ENCODE data around the gene FOS.
"Not testable (repeated sequence)": the region's sequence is repeated elsewhere in the genome, so short reads cannot be mapped to it uniquely, and the experiment has no call there.

FOS gene

DNA sequence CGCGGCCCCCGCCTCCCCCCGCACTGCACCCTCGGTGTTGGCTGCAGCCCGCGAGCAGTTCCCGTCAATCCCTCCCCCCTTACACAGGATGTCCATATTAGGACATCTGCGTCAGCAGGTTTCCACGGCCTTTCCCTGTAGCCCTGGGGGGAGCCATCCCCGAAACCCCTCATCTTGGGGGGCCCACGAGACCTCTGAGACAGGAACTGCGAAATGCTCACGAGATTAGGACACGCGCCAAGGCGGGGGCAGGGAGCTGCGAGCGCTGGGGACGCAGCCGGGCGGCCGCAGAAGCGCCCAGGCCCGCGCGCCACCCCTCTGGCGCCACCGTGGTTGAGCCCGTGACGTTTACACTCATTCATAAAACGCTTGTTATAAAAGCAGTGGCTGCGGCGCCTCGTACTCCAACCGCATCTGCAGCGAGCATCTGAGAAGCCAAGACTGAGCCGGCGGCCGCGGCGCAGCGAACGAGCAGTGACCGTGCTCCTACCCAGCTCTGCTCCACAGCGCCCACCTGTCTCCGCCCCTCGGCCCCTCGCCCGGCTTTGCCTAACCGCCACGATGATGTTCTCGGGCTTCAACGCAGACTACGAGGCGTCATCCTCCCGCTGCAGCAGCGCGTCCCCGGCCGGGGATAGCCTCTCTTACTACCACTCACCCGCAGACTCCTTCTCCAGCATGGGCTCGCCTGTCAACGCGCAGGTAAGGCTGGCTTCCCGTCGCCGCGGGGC, at the start of gene FOS:
Gene FOS (plus strand): TSS at position 407 of the 731 bp plus-strand sequence. CDS start 155 bp downstream, at position 562.
- intact Hi-C loops (cut with DNase I): loop anchor here (2.0 kb wide), 1 partner anchor 16 kb away; no protein-coding TSS in a partner anchor
- DNase-seq: peak; percentile 85 to 99 (median 90)

DNA sequence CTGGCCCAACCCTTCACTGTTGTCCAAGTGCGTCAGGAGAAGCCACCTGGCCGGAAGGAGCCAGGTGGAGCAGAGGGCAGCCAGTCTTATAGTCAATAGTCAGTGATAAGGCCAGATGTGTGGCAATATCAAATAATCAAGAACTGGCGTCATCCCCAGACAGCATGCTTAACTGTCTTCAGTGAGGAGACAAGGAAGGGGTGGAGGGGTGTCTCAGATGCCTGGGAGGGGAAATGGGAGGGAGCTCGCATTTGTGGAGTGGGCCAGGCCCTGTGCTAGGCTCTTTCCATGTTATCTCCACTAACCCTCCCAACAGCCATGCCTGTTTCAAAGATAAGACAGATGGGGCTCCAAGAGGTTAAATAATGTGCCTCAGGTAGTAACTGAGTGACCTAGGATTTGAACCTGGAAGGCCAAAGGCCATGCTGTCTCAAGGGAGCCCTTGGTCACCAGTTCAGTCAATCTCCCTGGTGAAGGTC, 48.9 kb upstream of the FOS start:
- intact Hi-C loops (cut with DNase I): loop anchor here (10.0 kb wide), 1 partner anchor 65 kb away; no protein-coding TSS in a partner anchor
- DNase-seq: no peak

GRCh38 chr14:75230140-75230792, 48.4 kb upstream of the FOS start:
- intact Hi-C loops (cut with DNase I): loop anchor here (10.0 kb wide), 1 partner anchor 65 kb away; no protein-coding TSS in a partner anchor
- no peak for DNase-seq

- intact Hi-C loops (cut with DNase I): loop anchor here (10.0 kb wide), 1 partner anchor 63 kb away; no protein-coding TSS in a partner anchor
Observed at GRCh38 chr14:75231320-75231719, 47.3 kb upstream of the FOS start.

GRCh38 chr14:75232191-75232590, 46.4 kb upstream of the FOS start:
- intact Hi-C loops (cut with DNase I): loop anchor here (10.0 kb wide), 1 partner anchor 63 kb away; no protein-coding TSS in a partner anchor
- no peak for DNase-seq

More at GRCh38 chr14:75231320-75231719, 47.3 kb upstream of the FOS start:
- DNase-seq: no peak

DNA sequence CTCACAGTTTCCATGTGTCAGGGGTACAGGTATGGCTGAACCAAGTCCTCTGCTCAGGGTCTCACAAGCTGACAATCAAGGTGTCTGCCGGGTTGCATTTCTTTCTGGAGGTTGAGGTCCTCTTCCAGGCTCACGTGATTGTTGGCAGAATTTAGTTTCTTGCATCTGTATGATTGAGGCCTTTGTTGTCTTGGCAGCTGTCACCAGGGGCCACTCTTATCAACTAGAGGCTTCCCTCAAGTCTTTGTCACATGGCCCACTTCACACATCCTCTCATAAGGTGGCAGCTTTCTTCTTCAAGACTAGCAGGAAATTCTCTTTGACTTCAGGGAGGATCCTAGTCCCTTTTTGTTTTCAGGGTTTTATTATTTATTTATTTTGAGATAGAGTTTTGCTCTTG, 46.0 kb upstream of the FOS start:
- intact Hi-C loops (cut with DNase I): loop anchor here (10.0 kb wide), 1 partner anchor 62 kb away; no protein-coding TSS in a partner anchor
- peak in 1 of 10 donors; percentile 2 for DNase-seq

DNA sequence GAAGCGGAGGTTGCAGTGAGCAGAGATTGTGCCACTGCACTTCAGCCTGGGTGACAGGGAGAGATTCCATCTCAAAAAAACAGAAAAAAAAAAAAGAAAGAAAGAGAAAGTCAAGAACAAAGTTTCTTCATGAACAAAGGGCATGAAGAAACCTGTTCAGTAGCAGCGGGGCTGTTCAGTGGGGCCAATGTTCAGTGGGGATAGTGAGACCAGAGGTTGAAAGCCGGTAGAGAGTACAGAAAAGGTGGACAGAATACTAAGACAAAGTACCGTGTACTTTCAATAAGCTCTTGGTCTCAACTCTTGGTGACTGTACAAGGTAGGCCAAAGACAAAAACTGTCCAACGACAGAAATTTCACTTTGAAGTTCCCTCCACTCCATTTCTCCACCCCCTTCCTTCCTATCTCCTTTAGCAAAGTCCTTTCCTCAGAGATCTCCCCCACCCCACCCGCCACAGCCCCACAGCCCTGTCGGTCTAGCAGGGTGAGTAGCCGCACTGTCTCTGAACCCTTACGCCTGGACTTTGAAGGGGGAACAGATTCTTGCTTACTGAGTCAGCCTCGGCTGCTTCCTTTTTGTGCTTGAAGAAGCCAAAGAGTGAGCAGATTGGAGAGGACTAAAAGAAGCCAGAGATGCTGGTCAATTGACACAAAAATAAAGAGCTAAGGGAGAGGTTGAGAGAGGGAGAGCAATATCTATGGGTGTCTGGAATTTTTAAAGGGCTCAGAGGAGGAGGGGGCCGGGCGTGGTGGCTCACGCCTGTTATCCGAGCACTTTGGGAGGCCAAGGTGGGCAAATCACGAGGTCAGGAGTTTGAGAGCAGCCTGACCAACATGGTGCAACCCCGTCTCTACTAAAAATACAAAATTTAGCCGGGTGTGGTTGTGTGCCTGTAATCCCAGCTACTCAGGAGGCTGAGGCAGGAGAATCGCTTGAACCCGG, 44.2 kb upstream of the FOS start:
- intact Hi-C loops (cut with DNase I): loop anchor here (10.0 kb wide), 1 partner anchor 60 kb away; no protein-coding TSS in a partner anchor
- peak in 3 of 10 donors; percentile 17 to 79 (median 24) for DNase-seq

GRCh38 chr14:75235198-75235597, 43.4 kb upstream of the FOS start:
- DNase-seq: not testable (repeated sequence)
- intact Hi-C loops (cut with DNase I): loop anchor here (10.0 kb wide), 1 partner anchor 60 kb away; no protein-coding TSS in a partner anchor

DNA sequence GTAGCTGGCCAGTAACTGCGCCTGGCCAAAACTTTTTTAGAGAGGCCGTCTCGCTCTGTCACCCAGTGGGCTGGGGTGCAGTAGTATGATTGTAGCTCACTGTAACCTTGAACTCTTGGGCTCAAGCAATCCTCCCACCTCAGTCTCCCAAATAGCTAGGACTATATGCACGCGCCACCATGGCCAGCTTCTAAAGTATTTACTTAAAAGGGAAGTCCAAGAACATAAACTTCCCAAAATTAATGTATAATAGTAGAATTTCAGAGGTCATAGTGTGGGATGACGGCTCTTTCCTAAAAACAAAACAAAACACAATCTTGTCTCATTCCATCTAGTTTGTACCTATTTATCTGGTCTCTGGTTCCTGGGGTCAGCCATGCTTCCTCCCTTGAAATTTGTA, 42.2 kb upstream of the FOS start:
- intact Hi-C loops (cut with DNase I): loop anchor here (10.0 kb wide), 1 partner anchor 58 kb away; no protein-coding TSS in a partner anchor
- DNase-seq: peak in 1 of 10 donors; percentile 14

GRCh38 chr14:75236901-75237419, 41.7 kb upstream of the FOS start:
- peak in 3 of 10 donors; percentile 44 to 72 (median 72) for DNase-seq
- intact Hi-C loops (cut with DNase I): loop anchor here (10.0 kb wide), 1 partner anchor 58 kb away; no protein-coding TSS in a partner anchor

DNA sequence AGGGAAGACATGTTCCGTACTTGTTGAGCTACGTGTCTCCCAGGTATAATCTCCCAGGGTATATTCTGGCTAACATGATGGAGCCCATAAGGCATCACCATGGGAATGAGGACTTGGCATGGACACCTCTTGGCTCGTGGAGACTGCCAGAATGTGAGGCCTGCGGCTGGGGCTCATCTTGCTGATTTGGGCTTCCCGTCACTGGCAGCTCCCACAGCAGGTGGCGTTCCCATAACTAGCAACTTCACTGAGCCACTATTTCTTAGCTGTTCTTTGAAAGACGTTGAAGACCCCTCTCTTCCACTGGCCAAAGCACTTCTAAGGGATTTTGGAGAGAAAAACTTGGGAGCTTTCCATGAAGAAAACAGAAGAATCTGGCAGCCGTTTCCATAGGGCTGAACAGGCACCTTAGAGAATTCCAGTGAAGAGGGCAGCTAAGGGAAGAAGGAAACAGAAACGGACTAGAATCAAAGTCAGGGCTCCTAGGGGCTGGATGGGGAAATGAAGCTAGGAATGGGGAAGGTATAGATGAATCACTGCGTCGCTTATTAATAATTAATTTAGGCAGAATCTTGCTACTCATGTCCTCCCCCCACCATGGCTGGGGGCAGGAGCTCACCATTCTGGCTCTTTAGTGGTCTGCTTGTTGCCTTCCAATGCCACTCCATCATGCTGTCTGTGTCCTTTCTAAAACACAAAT, 39.7 kb upstream of the FOS start:
- peak in 6 of 10 donors; percentile 24 to 89 (median 64) for DNase-seq
- intact Hi-C loops (cut with DNase I): loop anchor here (2.0 to 10.0 kb wide), 2 partner anchors 18 to 56 kb away; no protein-coding TSS in a partner anchor

DNA sequence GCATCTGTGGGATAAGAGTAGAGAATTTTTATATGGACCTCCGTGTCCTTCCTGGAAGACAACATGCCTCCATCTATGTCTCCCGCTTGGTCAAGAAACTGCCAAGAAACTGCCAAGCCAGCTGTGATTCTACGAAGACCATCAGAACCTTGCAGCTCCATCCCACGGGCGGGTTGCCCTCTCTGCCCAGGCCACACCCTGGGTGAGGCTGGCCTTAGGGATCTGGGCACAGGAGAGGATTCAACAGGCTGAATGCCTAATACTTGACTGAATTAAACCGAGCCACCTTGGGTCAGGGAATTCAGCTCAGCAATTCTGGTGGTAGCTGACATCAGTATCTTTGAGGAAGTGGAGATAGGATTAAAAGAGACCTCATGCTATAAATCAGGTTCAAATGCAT, 37.8 kb upstream of the FOS start:
- intact Hi-C loops (cut with DNase I): loop anchor here (10.0 kb wide), 1 partner anchor 46 kb away; no protein-coding TSS in a partner anchor
- no peak for DNase-seq

DNA sequence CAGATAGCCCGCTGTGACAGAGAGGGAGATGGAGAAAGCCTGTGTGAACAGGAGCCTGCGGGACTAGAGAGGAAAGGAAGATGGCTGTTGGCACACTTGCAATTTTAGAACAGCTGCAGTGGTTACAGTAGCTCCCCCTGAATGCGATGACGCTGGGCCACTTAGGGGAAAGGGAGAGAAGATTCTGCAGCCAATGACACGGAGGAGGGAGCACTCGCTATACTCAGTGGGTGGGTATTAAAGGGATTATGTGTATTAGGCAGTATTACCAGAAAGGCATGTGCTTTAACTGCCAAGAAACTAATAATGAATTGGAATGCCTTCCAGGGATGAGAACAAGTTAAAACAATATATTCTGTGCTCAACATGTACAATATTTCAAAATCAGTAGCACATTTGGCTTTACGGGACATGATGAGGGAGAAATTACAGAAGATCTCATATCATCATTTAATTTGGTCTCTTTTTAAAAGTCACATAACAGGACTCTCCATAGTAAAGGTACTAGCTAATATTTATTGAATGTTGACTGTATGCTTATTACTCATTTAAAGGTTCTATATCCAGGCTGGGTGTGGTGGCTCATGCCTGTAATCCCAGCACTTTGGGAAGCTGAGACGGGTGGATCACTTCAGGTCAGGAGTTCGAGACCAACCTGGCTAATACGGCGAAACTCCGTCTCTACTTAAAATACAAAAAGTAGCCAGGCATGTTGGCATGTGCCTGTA, 35.9 kb upstream of the FOS start:
- DNase-seq: no peak
- intact Hi-C loops (cut with DNase I): loop anchor here (10.0 kb wide), 1 partner anchor 48 kb away; no protein-coding TSS in a partner anchor

DNA sequence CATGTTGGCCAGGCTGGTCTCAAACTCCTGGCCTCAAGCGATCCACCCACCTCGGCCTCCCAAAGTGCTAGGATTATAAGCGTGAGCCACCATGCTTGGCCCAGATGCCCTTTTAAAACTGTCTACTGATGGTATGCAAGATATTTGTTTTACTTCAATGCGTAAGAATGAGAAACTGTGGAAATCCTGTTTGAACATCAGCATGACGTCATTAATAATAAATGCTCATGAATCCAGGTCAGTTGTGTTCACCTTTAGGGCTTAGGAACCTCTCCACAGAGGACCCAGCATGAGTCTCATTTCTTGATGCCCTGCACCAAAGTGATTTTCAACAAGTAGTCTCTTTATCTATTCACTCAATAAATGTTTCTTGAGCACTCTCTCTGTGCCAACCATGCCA, 34.5 kb upstream of the FOS start:
- DNase-seq: no peak
- intact Hi-C loops (cut with DNase I): loop anchor here (10.0 kb wide), 1 partner anchor 49 kb away; no protein-coding TSS in a partner anchor

DNA sequence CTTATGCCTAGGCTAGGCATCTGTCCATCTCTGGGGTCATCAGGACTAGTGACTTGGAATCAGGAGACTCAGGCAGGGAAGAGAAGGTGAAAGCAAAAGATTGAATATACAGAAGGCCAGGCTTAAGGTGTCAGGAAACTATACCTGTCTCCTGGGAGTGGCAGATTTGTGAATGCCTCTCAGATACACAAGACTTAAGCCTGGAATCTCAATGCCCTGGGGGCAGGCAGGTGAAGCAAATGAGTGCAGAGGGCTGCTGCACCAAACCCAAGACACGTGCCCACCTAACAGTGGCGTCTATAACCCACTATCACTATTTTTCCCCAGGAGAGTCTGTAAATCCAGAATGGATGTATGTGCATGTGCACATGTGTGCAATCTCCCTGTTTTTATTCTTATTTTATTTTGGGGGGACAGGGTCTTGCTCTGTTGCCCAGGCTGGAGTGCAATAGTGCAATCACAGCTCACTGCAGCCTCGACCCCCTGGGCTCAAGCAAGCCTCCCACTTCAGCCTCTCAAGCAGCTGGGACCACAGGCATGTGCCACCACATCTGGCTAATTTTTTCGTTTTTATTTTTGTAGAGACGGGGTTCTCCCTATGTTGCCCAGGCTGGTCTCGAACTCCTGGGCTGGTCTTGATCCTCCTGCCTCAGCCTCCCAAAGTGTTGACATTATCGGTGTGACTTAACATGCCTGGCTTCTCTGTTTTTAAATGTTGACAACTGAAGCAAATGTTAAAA, 31.9 kb upstream of the FOS start:
- intact Hi-C loops (cut with DNase I): loop anchor here (10.0 kb wide), 1 partner anchor 52 kb away; no protein-coding TSS in a partner anchor
- DNase-seq: peak in 1 of 10 donors; percentile 51

DNA sequence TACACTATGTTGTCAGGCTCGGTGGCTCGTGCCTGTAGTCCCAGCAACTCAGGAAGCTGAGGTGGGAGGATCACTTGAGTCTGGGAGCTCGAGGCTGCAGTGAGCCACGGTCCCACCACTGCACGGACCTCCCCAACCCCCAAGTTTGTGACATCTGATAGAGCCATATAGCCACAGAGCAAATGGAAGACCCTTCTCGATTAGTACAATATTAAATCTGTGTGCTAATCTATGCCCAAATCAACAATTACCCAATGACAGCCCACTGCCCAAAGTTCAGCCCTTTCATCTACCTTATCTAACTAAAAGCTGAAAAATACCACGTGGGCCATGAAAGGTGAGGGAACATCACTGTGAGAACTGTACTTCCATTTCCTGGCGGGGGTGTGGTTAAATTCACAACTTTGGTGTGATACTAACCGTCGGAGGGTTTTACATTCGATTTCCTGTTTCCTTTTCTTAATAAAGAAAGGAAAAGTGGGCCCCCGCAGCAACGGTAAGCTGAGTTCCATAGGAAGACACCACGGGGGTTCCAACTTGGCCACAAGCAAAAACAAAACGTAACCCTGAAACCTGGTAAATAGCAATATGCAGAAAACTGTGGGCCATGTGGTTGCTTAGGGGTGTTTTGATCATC, 31.2 kb upstream of the FOS start:
- intact Hi-C loops (cut with DNase I): loop anchor here (10.0 kb wide), 1 partner anchor 53 kb away; no protein-coding TSS in a partner anchor

GRCh38 chr14:75247939-75248338, 30.7 kb upstream of the FOS start:
- no peak for DNase-seq
- intact Hi-C loops (cut with DNase I): loop anchor here (10.0 kb wide), 1 partner anchor 53 kb away; no protein-coding TSS in a partner anchor

More for the DNA sequence above, 31.2 kb upstream of the FOS start:
- DNase-seq: peak in 1 of 10 donors; percentile 55

Data from posterior cingulate gyrus (tissue), 11 donors.